ENCODE data around the gene MS4A6E. TPM values are rescaled to one million over a fixed set of nuclear protein-coding genes. Genes with fewer than 3 reads are reported as not detected.

Gene MS4A6E
- total RNA-seq, 4 donors from 2014 or later = not detected

DNA sequence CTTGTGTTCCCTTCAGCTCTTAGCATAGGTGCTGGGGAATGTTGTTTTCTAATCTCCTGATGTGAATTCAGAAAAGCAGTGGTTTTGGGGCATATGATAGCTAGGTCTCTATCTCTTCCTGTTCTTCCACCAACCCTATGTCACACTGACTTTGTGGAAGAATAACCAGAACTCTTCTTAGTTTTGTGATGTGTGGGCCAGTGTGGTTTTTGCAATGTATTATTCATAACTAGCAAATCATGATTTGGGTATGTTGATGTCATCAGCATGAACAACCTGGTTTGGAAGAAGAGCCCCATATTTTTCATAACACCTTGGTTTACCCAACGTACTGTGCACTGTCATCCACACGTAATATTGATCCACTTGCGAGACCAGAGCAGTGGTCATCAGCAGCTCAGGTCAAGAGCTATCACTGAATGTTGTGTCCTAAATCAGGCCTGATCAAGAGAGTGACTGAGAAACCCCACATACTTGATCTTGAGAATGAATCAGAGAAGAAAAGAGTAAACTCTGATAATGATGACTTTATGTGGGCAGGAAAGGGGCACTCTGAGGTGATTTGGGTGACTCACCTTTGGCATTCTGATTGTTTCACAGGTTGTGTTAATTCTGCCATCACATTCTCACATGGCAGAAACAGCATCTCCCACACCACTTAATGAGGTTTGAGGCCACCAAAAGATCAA lies 19.4 kb upstream of the MS4A6E start:
- TF ChIP-seq EP300 (IDR thresholded peaks at IDR 0.05) (no peak), POLR2A (IDR thresholded peaks at IDR 0.05; ENCODE audit: low read depth) (no peak), POLR2AphosphoS5 (IDR thresholded peaks at IDR 0.05) (no peak)
- WGBS = 82% methylated on average over 3 of the region's 3 CpGs
- intact Hi-C loops (cut with DNase I) = no loop called here

DNA sequence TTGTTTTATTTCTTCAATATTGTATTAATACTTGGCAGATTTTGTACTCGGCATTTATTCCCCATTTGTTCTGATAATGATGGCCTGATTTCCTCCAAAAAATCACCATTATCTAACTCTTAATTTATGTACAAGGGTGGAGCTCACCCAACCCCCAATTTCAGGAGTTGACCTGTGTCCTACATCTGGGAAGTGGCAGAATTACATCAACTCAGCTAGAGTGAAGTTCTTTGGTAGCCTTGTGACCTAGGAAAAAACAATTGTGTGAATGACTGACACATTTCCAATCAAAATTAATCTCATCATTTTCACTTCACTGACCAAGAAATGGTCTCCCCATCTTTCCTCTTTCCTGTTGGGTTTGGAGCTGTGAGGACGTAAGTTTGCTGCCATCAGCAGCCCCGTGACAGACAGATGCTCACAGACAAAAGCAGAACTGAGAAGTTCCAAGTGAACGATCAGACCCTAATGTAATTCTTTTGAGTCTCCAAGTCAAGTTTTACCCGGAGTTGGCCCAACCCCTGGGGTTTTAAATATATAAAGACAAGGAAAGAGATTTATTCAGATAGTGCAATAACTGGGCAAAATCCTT lies 16.6 kb upstream of the MS4A6E start:
- Histone ChIP-seq H3K4me3 (no peak overlapping the region), H3K27ac (replicated peaks in 1 of 4) (no peak overlapping the region), H3K4me1 (no peaks in the 10 kb centered on the region), H3K9me3 (no peaks in the 10 kb centered on the region), H3K27me3 (no peaks in the 10 kb centered on the region), H3K36me3 (no peaks in the 10 kb centered on the region)
- DNase-seq (ENCODE audit: extremely low spot score) = no peak
- TF ChIP-seq POLR2A (IDR thresholded peaks at IDR 0.05; ENCODE audit: low read depth) (no peak), POLR2AphosphoS5 (IDR thresholded peaks at IDR 0.05) (peak in 1 of 2 donors; percentile 12)
- intact Hi-C loops (cut with DNase I) = no loop called here
- WGBS = 58% methylated on average over 5 of the region's 5 CpGs

More for the DNA sequence above, 19.4 kb upstream of the MS4A6E start:
- Histone ChIP-seq H3K4me3 (no peak overlapping the region), H3K4me1 (no peaks in the 10 kb centered on the region), H3K27ac (replicated peaks in 1 of 4) (no peak overlapping the region), H3K9me3 (no peaks in the 10 kb centered on the region), H3K27me3 (no peaks in the 10 kb centered on the region), H3K36me3 (no peaks in the 10 kb centered on the region)
- no peak for DNase-seq (ENCODE audit: extremely low spot score)

DNA sequence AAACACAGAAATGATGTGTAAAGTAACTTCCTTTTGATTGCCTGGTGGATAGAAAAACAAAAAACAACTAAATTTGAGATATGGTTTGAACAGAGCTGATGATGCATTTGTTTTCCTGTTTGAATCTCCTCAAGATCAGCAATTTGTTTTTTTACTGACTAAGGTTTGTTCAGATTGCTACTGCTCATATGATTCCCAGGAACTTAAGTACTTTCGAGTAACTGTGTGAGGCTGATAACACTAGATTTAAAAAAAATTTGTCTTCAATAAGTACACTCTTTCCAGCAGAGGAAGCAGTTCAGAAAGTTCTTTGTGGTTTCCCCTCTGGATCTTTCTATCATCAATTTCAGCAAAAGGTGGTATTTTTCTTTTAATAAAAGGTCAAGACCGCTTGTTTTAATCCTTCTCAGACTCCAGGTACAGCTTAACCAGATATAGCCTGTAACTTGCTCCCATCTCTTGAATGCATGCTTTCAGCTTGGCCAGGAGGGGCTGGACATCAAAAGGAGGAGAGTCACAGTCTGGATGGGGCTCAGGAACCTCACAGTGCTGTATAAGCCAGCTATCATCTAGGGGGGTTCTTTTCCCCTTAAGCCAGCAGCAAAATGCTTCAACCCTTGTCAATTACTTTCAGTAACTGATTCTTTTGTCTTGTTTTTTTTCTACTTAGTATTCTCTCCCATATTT lies 12.3 kb upstream of the MS4A6E start:
- WGBS = 38% methylated on average over 2 of the region's 2 CpGs
- H3K4me3 ChIP-seq = no peak overlapping the region

DNA sequence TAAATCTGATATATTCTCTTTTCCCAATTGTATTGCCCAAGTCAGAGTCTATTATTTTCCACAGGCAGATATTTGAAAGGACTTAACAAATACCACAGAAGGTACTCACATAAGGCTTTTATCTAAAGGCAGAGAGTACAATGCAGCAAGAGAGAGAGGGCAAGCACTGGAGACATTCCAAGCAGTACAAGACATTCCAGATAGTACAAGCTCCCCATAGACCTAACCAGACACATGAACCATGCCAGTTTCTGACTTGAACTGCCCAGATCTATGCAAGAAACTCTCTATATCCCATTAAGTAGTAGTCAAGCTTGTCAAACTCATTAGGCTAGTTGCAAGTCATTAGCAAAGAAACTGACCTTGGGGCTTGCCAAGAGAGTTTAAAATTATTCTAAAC lies 11.2 kb upstream of the MS4A6E start:
- no peaks in the 10 kb centered on the region for H3K36me3 ChIP-seq
- H3K4me3 ChIP-seq = no peak overlapping the region
- TF ChIP-seq POLR2A (IDR thresholded peaks at IDR 0.05; ENCODE audit: low read depth) = no peak
- no peak for TF ChIP-seq EP300 (IDR thresholded peaks at IDR 0.05)
- TF ChIP-seq, protein P1, sequence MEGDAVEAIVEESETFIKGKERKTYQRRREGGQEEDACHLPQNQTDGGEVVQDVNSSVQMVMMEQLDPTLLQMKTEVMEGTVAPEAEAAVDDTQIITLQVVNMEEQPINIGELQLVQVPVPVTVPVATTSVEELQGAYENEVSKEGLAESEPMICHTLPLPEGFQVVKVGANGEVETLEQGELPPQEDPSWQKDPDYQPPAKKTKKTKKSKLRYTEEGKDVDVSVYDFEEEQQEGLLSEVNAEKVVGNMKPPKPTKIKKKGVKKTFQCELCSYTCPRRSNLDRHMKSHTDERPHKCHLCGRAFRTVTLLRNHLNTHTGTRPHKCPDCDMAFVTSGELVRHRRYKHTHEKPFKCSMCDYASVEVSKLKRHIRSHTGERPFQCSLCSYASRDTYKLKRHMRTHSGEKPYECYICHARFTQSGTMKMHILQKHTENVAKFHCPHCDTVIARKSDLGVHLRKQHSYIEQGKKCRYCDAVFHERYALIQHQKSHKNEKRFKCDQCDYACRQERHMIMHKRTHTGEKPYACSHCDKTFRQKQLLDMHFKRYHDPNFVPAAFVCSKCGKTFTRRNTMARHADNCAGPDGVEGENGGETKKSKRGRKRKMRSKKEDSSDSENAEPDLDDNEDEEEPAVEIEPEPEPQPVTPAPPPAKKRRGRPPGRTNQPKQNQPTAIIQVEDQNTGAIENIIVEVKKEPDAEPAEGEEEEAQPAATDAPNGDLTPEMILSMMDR (IDR thresholded peaks at IDR 0.05) = no peak
- no peak for TF ChIP-seq POLR2AphosphoS5 (IDR thresholded peaks at IDR 0.05)
- no peak overlapping the region for H3K27ac ChIP-seq (replicated peaks in 1 of 4)
- H3K27me3 ChIP-seq = no peaks in the 10 kb centered on the region
- peaks cover 0 to 21% (median 11%) of the 10 kb centered on the region in 4 donors for H3K9me3 ChIP-seq
- DNase-seq (ENCODE audit: extremely low spot score) = no peak
- intact Hi-C loops (cut with DNase I) = no loop called here
- H3K4me1 ChIP-seq = no peaks in the 10 kb centered on the region

More for the DNA sequence above, 12.3 kb upstream of the MS4A6E start:
- peaks cover 0 to 12% (median 6%) of the 10 kb centered on the region in 4 donors for H3K9me3 ChIP-seq
- DNase-seq (ENCODE audit: extremely low spot score) = no peak
- H3K27ac ChIP-seq (replicated peaks in 1 of 4) = no peak overlapping the region
- TF ChIP-seq, protein P1 (IDR thresholded peaks at IDR 0.05) = no peak
- TF ChIP-seq POLR2A (IDR thresholded peaks at IDR 0.05; ENCODE audit: low read depth) (no peak), EP300 (IDR thresholded peaks at IDR 0.05) (no peak), POLR2AphosphoS5 (IDR thresholded peaks at IDR 0.05) (no peak)
- no peaks in the 10 kb centered on the region for H3K4me1 ChIP-seq
- intact Hi-C loops (cut with DNase I) = no loop called here
- no peaks in the 10 kb centered on the region for H3K36me3 ChIP-seq
- H3K27me3 ChIP-seq = no peaks in the 10 kb centered on the region

DNA sequence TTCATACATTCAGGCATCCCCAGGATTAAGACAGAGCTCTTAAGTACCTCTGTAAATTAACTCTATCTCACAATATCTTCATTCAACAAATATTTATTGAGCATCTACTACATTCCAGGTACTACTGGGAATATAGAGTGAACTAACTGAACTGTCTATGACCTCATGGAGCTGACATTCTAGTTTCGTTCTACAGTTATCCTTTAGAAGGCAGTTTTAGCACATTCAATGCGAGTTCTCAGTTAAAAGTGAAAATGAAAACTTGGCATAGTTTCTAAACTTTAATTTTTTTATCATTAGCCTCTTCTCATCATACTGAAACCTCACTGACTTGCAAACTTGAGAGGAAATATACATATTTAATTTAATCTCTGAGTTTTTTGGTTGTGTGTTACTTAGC lies 10.7 kb upstream of the MS4A6E start:
- peaks cover 0 to 24% (median 11%) of the 10 kb centered on the region in 4 donors for H3K9me3 ChIP-seq
- 62% methylated on average over 2 of the region's 2 CpGs for WGBS
- H3K4me1 ChIP-seq = no peaks in the 10 kb centered on the region
- intact Hi-C loops (cut with DNase I) = no loop called here
- H3K27ac ChIP-seq (replicated peaks in 1 of 4) = no peak overlapping the region
- no peaks in the 10 kb centered on the region for H3K27me3 ChIP-seq
- H3K4me3 ChIP-seq = no peak overlapping the region
- TF ChIP-seq, protein P1 (IDR thresholded peaks at IDR 0.05) = no peak
- TF ChIP-seq POLR2A (IDR thresholded peaks at IDR 0.05; ENCODE audit: low read depth) = no peak
- TF ChIP-seq EP300 (IDR thresholded peaks at IDR 0.05) = no peak
- TF ChIP-seq POLR2AphosphoS5 (IDR thresholded peaks at IDR 0.05) = no peak
- no peaks in the 10 kb centered on the region for H3K36me3 ChIP-seq
- no peak for DNase-seq (ENCODE audit: extremely low spot score)
